Astrocyte (in vitro differentiated cells and primary cell): ENCODE data around the gene PFDN5. TPM values are rescaled to one million over a fixed set of nuclear protein-coding genes. Genes with fewer than 3 reads are reported as not detected.

Source experiments
- DNase-seq: peaks from one replicate; pipeline ENCODE4 v3.0.0-alpha.2; 2010; ENCODE audit warnings: low read depth
- FAIRE-seq: peaks from 2 replicates; lab custom pipeline; 2011; peaks lifted over from hg19 to GRCh38; lab: Jason Lieb, UNC
- H2AFZ ChIP-seq: 2 replicates; pipeline ENCODE4 v1.6.0; 2012; ENCODE audit warnings: low read depth, low read length, inconsistent platforms
- H3K27ac ChIP-seq: 2 replicates; pipeline ENCODE4 v1.5.1; 2011; ENCODE audit warnings: low read depth, low read length, inconsistent platforms
- H3K27me3 ChIP-seq: 2 replicates; pipeline ENCODE4 v1.6.0; 2011; ENCODE audit warnings: low read length, inconsistent platforms; ENCODE audit not compliant: insufficient read depth
- H3K36me3 ChIP-seq: 2 replicates; pipeline ENCODE4 v1.5.1; 2011; ENCODE audit warnings: low read length, inconsistent platforms; ENCODE audit not compliant: insufficient read depth
- H3K4me1 ChIP-seq: 2 replicates; pipeline ENCODE4 v1.5.1; 2011; ENCODE audit warnings: low read length, inconsistent platforms; ENCODE audit not compliant: insufficient read depth
- H3K4me2 ChIP-seq: 2 replicates; pipeline ENCODE4 v1.6.0; 2012; ENCODE audit warnings: low read length, inconsistent platforms
- H3K4me3 ChIP-seq: 2 replicates; pipeline ENCODE4 v1.5.1; 2011; ENCODE audit warnings: low read depth, mild to moderate bottlenecking, low read length, inconsistent platforms; ENCODE audit not compliant: insufficient read depth
- H3K79me2 ChIP-seq: 2 replicates; pipeline ENCODE4 v1.6.0; 2012; ENCODE audit warnings: mild to moderate bottlenecking, low read length, inconsistent platforms; ENCODE audit not compliant: insufficient read depth
- H3K9ac ChIP-seq: 2 replicates; pipeline ENCODE4 v1.6.0; 2012; ENCODE audit warnings: mild to moderate bottlenecking, low read length, inconsistent platforms
- H3K9me3 ChIP-seq: 2 replicates; pipeline ENCODE4 v1.5.1; 2012; ENCODE audit warnings: low read depth, mild to moderate bottlenecking, low read length, inconsistent platforms; ENCODE audit not compliant: insufficient read depth
- H4K20me1 ChIP-seq: 2 replicates; pipeline ENCODE4 v1.6.0; 2012; ENCODE audit warnings: low read length, inconsistent platforms; ENCODE audit not compliant: insufficient read depth
- H3K27ac Mint-ChIP-seq: one replicate; pipeline ENCODE4 v1.8.0; 2021; ENCODE audit warnings: mild to moderate bottlenecking, mixed read lengths; ENCODE audit not compliant: unreplicated experiment
- H3K27me3 Mint-ChIP-seq: one replicate; pipeline ENCODE4 v1.8.0; 2021; ENCODE audit warnings: low read depth, mixed read lengths; ENCODE audit not compliant: unreplicated experiment
- H3K36me3 Mint-ChIP-seq: one replicate; pipeline ENCODE4 v1.8.0; 2021; ENCODE audit warnings: low read depth, mixed read lengths; ENCODE audit not compliant: unreplicated experiment
- H3K4me1 Mint-ChIP-seq: one replicate; pipeline ENCODE4 v1.8.0; 2021; ENCODE audit warnings: low read depth, mixed read lengths; ENCODE audit not compliant: unreplicated experiment
- H3K4me3 Mint-ChIP-seq: one replicate; pipeline ENCODE4 v1.8.0; 2021; ENCODE audit warnings: mild to moderate bottlenecking, moderate library complexity, mixed read lengths; ENCODE audit not compliant: unreplicated experiment
- H3K9me3 Mint-ChIP-seq: one replicate; pipeline ENCODE4 v1.8.0; 2021; ENCODE audit warnings: mild to moderate bottlenecking, mixed read lengths; ENCODE audit not compliant: unreplicated experiment
- CTCF ChIP-seq: IDR thresholded peaks from 2 replicates; pipeline ENCODE4 v1.5.1; 2011; ENCODE audit warnings: low read depth, mild to moderate bottlenecking, inconsistent platforms, low read length, moderate library complexity; ENCODE audit not compliant: insufficient read depth
- EZH2 ChIP-seq: IDR thresholded peaks from 2 replicates; pipeline ENCODE4 v1.6.1; 2012; ENCODE audit warnings: mild to moderate bottlenecking, low read length, inconsistent platforms; ENCODE audit not compliant: insufficient read depth
- total RNA-seq: library from RNA; stranded (reverse); gene quantifications from 2 replicates; pipeline ENCODE4 v1.2.1, GENCODE V29; 2021

Gene PFDN5
- total RNA-seq, 1 donor from 2014 or later, result 281 TPM

DNA sequence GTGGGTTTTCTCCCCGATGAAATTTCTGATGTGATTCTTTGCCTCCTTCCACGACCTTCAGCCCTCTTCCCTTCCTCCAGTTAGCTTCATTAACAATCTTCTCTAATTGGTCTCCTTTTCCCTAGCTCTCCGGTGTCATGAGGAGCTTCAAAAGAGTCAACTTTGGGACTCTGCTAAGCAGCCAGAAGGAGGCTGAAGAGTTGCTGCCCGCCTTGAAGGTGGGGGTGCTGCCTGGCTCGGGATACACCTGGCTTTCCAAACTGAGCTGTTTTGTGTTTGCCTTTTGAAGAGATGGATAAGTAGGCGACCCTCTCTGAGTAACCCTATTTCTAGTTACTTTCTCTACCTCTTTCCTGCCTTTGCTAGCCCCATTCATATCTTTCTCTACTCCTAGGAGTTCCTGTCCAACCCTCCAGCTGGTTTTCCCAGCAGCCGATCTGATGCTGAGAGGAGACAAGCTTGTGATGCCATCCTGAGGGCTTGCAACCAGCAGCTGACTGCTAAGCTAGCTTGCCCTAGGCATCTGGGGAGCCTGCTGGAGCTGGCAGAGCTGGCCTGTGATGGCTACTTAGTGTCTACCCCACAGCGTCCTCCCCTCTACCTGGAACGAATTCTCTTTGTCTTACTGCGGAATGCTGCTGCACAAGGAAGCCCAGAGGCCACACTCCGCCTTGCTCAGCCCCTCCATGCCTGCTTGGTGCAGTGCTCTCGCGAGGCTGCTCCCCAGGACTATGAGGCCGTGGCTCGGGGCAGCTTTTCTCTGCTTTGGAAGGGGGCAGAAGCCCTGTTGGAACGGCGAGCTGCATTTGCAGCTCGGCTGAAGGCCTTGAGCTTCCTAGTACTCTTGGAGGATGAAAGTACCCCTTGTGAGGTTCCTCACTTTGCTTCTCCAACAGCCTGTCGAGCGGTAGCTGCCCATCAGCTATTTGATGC is 26.4 kb upstream of the PFDN5 start:
- DNase-seq (no peak), FAIRE-seq (no peak)
- no peaks in the 10 kb centered on the region for H3K27me3 ChIP-seq
- H3K9me3 ChIP-seq, result no peaks in the 10 kb centered on the region
- peaks cover 9% of the 10 kb centered on the region for H3K4me1 ChIP-seq
- H3K27ac ChIP-seq, result peak overlapping the region; percentile 67
- H4K20me1 ChIP-seq, result no peaks in the 10 kb centered on the region
- TF ChIP-seq CTCF (no peak), EZH2 (no peak)
- peaks cover 31% of the 10 kb centered on the region for H3K79me2 ChIP-seq
- H3K4me2 ChIP-seq, result peak overlapping the region; percentile 84
- peak overlapping the region; percentile 89 for H2AFZ ChIP-seq
- Mint-ChIP-seq H3K36me3 (peaks cover 6% of the 10 kb centered on the region), H3K4me1 (peaks cover 3% of the 10 kb centered on the region), H3K27me3 (peaks cover 6% of the 10 kb centered on the region), H3K9me3 (no peaks in the 10 kb centered on the region), H3K27ac (peak overlapping the region; percentile 69), H3K4me3 (peak overlapping the region; percentile 91)
- peak overlapping the region; percentile 80 for H3K9ac ChIP-seq
- peak overlapping the region; percentile 80 for H3K4me3 ChIP-seq
- no peaks in the 10 kb centered on the region for H3K36me3 ChIP-seq

- H3K4me1 Mint-ChIP-seq, result no peaks in the 10 kb centered on the region
- DNase-seq (no peak), FAIRE-seq (no peak)
- H4K20me1 ChIP-seq, result no peaks in the 10 kb centered on the region
- no peak overlapping the region for H3K4me3 ChIP-seq
- no peak overlapping the region for H3K4me2 ChIP-seq
- H3K9ac ChIP-seq, result no peak overlapping the region
- no peaks in the 10 kb centered on the region for H3K9me3 ChIP-seq
- peaks cover 6% of the 10 kb centered on the region for H3K36me3 Mint-ChIP-seq
- H3K4me3 Mint-ChIP-seq, result no peak overlapping the region
- no peaks in the 10 kb centered on the region for H3K27me3 ChIP-seq
- peaks cover 3% of the 10 kb centered on the region for H3K36me3 ChIP-seq
- H3K27me3 Mint-ChIP-seq, result peaks cover 8% of the 10 kb centered on the region
- H3K79me2 ChIP-seq, result peaks cover 21% of the 10 kb centered on the region
- H2AFZ ChIP-seq, result no peak overlapping the region
- TF ChIP-seq EZH2 (no peak), CTCF (no peak)
- no peak overlapping the region for H3K27ac ChIP-seq
- H3K9me3 Mint-ChIP-seq, result no peaks in the 10 kb centered on the region
- no peak overlapping the region for H3K27ac Mint-ChIP-seq
- H3K4me1 ChIP-seq, result no peaks in the 10 kb centered on the region
Observed at GRCh38 chr12:53274445-53274844, 20.9 kb upstream of the PFDN5 start.

DNA sequence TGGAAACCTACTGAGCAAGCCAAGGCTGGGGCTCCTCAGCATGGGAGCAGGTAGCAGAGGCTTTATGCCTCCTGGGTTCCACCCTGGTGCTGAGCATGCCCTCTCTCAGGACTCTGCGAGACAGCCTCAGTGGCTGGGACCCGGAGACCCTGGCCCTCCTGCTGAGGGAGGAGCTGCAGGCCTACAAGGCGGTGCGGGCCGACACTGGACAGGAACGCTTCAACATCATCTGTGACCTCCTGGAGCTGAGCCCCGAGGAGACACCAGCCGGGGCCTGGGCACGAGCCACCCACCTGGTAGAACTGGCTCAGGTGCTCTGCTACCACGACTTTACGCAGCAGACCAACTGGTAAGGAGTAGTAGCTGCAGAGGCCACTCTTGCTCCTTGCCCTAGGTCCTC is 18.8 kb upstream of the PFDN5 start:
- Histone ChIP-seq H3K27ac (no peak overlapping the region), H3K36me3 (peaks cover 11% of the 10 kb centered on the region), H3K27me3 (no peaks in the 10 kb centered on the region), H3K79me2 (peaks cover 4% of the 10 kb centered on the region), H3K4me1 (no peaks in the 10 kb centered on the region), H3K9me3 (no peaks in the 10 kb centered on the region), H3K4me3 (no peak overlapping the region), H4K20me1 (no peaks in the 10 kb centered on the region), H3K4me2 (no peak overlapping the region), H2AFZ (no peak overlapping the region), H3K9ac (no peak overlapping the region)
- no peak for DNase-seq
- TF ChIP-seq EZH2 (no peak), CTCF (no peak)
- no peak for FAIRE-seq
- H3K27ac Mint-ChIP-seq, result no peak overlapping the region
- H3K36me3 Mint-ChIP-seq, result peaks cover 2% of the 10 kb centered on the region
- H3K9me3 Mint-ChIP-seq, result no peaks in the 10 kb centered on the region
- no peak overlapping the region for H3K4me3 Mint-ChIP-seq
- H3K4me1 Mint-ChIP-seq, result no peaks in the 10 kb centered on the region
- peaks cover 6% of the 10 kb centered on the region for H3K27me3 Mint-ChIP-seq
